Measurements from ENCODE around the gene UBE2E2.

Gene UBE2E2

DNA sequence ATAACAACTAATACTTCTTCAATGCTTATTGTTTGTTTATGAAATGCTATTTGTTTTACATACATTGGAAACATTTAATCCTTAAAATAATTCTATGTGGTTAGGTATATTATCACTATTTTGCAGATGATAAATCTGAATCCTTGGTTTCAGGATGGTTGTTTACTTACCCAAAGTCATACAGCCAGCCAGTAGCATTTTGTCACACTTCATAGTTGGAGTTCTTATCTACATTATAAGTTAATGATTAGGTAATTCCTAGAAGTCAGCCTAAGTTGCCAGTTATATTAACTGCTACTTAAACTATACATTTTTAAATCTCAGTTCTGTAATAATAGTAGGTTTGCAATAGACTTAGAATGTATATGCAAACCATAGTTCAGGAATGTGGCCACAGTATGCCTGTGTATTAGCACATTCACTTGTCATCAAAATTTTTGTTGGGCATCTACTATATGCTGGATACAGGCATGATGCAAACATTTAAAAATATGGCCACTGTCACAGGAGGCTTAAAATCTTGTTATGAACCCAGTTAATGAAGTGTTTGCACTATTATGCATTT lies 187.9 kb downstream of the UBE2E2 start:
- Histone ChIP-seq H3K27me3 (replicated peaks; ENCODE audit: control insufficient read depth, insufficient read depth, low read length) (no peaks in the 10 kb centered on the region), H3K36me3 (ENCODE audit: control insufficient read depth, insufficient read depth, low read length, severe bottlenecking) (no peaks in the 10 kb centered on the region), H3K9me3 (ENCODE audit: control insufficient read depth, low read length) (no peaks in the 10 kb centered on the region), H3K4me1 (ENCODE audit: control insufficient read depth, insufficient read depth, low read length) (no peaks in the 10 kb centered on the region), H3K4me3 (ENCODE audit: low read length) (no peak overlapping the region), H3K9ac (ENCODE audit: low read length) (no peak overlapping the region)
- DNase-seq (ENCODE audit: low read depth) = no peak

DNA sequence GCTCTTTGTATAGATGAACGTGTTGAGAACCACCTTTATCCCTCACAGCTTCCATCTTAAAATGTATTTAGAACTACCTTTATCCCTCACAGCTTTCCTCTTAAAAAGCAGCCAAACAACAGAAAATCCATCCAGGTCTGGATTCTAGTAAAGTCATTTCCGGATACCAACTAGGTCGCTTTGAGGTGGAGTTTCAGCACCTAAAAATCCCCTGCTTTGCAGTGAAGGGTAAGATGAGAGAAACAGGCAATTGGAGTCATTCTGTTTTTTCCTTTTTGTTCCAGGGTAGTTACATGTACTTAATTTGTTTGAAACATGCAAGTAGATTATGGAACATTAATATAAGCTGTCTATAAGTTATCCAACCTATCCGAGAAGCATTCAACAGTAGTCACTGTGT lies 192.0 kb downstream of the UBE2E2 start:
- no peaks in the 10 kb centered on the region for H3K9me3 ChIP-seq (ENCODE audit: control insufficient read depth, low read length)
- no peak overlapping the region for H3K4me3 ChIP-seq (ENCODE audit: low read length)
- no peak overlapping the region for H3K9ac ChIP-seq (ENCODE audit: low read length)

DNA sequence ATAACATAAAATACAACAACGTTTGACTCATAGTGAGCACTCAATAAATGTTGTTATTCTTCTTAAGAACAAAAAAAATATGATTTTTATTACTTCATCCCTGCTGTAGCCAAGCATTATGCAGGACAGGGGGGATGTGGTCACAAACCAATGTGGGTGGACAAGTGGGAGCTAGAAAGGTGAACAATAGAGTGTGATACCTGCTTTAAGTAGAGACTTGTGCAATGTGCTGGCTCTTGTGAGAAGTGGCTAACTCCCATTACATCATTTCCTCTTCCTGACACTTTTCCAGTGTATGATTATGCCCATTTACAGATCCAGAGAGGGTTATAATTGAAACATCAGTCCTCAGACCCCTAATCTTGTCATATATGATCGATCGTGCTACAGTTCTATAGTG lies 193.6 kb downstream of the UBE2E2 start:
- no peak overlapping the region for H3K4me3 ChIP-seq (ENCODE audit: low read length)
- no peaks in the 10 kb centered on the region for H3K4me1 ChIP-seq (ENCODE audit: control insufficient read depth, insufficient read depth, low read length)
- H3K9ac ChIP-seq (ENCODE audit: low read length) = no peak overlapping the region
- DNase-seq (ENCODE audit: low read depth) = no peak
- H3K36me3 ChIP-seq (ENCODE audit: control insufficient read depth, insufficient read depth, low read length, severe bottlenecking) = no peaks in the 10 kb centered on the region
- H3K27me3 ChIP-seq (replicated peaks; ENCODE audit: control insufficient read depth, insufficient read depth, low read length) = no peaks in the 10 kb centered on the region
- H3K9me3 ChIP-seq (ENCODE audit: control insufficient read depth, low read length) = no peaks in the 10 kb centered on the region

More for the DNA sequence above, 192.0 kb downstream of the UBE2E2 start:
- H3K27me3 ChIP-seq (replicated peaks; ENCODE audit: control insufficient read depth, insufficient read depth, low read length) = no peaks in the 10 kb centered on the region
- H3K36me3 ChIP-seq (ENCODE audit: control insufficient read depth, insufficient read depth, low read length, severe bottlenecking) = no peaks in the 10 kb centered on the region
- DNase-seq (ENCODE audit: low read depth) = no peak
- no peaks in the 10 kb centered on the region for H3K4me1 ChIP-seq (ENCODE audit: control insufficient read depth, insufficient read depth, low read length)

DNA sequence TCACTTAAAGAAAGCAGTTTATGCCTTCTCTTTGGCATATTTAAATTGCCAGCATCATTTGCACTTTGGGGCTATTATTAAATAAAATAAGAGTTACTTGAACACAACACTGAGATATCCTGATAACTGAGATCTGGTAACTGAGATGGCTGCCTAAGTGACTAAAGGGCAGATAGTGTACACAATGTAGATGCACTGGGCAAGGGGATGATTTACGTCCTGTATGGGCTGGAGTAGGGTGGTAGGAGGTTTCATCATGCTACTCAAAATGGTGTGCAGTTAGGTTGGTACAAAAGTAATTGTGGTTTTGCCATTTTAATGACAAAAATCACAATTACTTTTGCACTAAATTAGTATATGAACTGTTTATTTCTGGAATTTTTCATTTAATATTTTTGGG lies 196.1 kb downstream of the UBE2E2 start:
- Histone ChIP-seq H3K4me1 (ENCODE audit: control insufficient read depth, insufficient read depth, low read length) (no peaks in the 10 kb centered on the region), H3K9me3 (ENCODE audit: control insufficient read depth, low read length) (no peaks in the 10 kb centered on the region), H3K36me3 (ENCODE audit: control insufficient read depth, insufficient read depth, low read length, severe bottlenecking) (no peaks in the 10 kb centered on the region), H3K27me3 (replicated peaks; ENCODE audit: control insufficient read depth, insufficient read depth, low read length) (no peaks in the 10 kb centered on the region), H3K4me3 (ENCODE audit: low read length) (no peak overlapping the region), H3K9ac (ENCODE audit: low read length) (no peak overlapping the region)
- no peak for DNase-seq (ENCODE audit: low read depth)

DNA sequence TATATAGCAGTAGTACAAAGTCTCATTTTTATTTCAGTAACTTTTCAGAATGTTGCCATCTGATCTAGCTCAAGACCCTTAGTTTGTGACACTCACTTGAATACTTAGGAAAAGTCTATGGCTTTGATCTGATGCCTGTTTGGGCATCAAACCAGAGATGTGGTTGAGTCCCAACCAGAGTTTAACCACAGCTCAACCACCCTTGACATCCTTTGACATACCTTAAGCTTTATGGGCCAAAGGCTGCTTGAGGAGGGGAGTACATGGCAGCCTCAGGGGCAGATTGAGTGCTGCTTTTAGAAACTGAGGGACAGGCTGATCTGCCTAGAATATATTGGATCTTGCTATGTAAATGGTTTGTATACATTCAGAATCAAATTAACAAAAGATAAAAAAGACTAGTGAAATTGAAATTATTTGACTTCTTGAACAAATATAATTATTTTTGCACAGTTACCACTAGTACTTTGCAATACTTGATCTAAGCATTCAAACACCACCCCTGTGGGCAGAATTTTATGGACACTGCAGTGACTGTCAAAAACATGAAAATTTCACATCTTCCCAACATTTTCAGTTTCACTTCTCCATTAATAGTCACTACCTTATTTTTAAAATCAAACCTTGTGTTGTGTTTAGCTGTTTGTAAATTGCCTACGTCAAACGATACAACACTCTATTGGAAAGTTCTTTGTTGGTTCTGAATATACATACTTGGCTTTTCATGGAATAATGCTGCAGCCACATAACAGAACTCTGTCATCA lies 199.8 kb downstream of the UBE2E2 start:
- Histone ChIP-seq H3K9me3 (ENCODE audit: control insufficient read depth, low read length) (no peaks in the 10 kb centered on the region), H3K4me1 (ENCODE audit: control insufficient read depth, insufficient read depth, low read length) (peaks cover 7% of the 10 kb centered on the region), H3K36me3 (ENCODE audit: control insufficient read depth, insufficient read depth, low read length, severe bottlenecking) (no peaks in the 10 kb centered on the region), H3K4me3 (ENCODE audit: low read length) (no peak overlapping the region), H3K27me3 (replicated peaks; ENCODE audit: control insufficient read depth, insufficient read depth, low read length) (no peaks in the 10 kb centered on the region), H3K9ac (ENCODE audit: low read length) (no peak overlapping the region)
- no peak for DNase-seq (ENCODE audit: low read depth)

DNA sequence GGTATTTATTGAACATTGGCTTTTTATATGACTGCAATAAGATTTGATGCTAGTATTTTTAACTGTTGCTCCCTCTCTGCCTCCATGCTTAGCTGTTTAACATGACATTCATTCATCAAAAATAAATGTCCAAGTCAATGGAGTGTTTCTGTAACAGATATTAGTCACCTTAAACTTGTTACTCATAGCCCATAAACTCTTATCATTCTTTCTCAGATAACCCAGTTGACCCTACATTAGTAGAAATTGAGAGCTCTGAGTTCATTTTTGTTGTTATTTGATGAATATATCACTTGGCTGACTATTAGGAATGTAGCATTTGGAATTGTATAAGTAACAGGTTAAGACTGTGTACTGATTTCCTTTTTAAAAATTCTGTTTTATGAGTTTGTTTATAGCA lies 201.1 kb downstream of the UBE2E2 start:
- Histone ChIP-seq H3K4me1 (ENCODE audit: control insufficient read depth, insufficient read depth, low read length) (peaks cover 7% of the 10 kb centered on the region), H3K9ac (ENCODE audit: low read length) (no peak overlapping the region), H3K36me3 (ENCODE audit: control insufficient read depth, insufficient read depth, low read length, severe bottlenecking) (no peaks in the 10 kb centered on the region), H3K27me3 (replicated peaks; ENCODE audit: control insufficient read depth, insufficient read depth, low read length) (no peaks in the 10 kb centered on the region), H3K4me3 (ENCODE audit: low read length) (no peak overlapping the region), H3K9me3 (ENCODE audit: control insufficient read depth, low read length) (no peaks in the 10 kb centered on the region)
- DNase-seq (ENCODE audit: low read depth) = no peak

DNA sequence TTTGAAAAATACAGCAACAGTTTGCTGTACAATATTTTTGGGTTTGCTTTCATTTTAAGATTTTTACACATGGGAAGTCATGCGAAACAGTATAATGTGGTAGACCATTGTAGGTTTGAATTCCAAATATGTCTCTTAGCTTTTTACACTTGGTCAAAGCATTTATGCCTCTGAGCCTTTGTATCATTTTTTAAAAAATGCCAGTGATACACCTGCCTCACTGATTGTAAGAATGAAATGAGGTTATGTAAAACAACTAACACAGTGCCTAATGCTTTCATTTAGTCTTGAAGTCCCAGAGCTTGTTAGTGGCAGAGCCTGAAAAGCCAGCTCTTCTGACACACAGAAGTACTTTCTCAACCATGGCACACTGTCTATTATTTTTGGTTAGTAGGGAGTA lies 202.0 kb downstream of the UBE2E2 start:
- H3K4me3 ChIP-seq (ENCODE audit: low read length) = no peak overlapping the region
- peaks cover 7% of the 10 kb centered on the region for H3K4me1 ChIP-seq (ENCODE audit: control insufficient read depth, insufficient read depth, low read length)
- no peaks in the 10 kb centered on the region for H3K9me3 ChIP-seq (ENCODE audit: control insufficient read depth, low read length)
- H3K36me3 ChIP-seq (ENCODE audit: control insufficient read depth, insufficient read depth, low read length, severe bottlenecking) = no peaks in the 10 kb centered on the region
- DNase-seq (ENCODE audit: low read depth) = no peak
- no peak overlapping the region for H3K9ac ChIP-seq (ENCODE audit: low read length)
- no peaks in the 10 kb centered on the region for H3K27me3 ChIP-seq (replicated peaks; ENCODE audit: control insufficient read depth, insufficient read depth, low read length)

DNA sequence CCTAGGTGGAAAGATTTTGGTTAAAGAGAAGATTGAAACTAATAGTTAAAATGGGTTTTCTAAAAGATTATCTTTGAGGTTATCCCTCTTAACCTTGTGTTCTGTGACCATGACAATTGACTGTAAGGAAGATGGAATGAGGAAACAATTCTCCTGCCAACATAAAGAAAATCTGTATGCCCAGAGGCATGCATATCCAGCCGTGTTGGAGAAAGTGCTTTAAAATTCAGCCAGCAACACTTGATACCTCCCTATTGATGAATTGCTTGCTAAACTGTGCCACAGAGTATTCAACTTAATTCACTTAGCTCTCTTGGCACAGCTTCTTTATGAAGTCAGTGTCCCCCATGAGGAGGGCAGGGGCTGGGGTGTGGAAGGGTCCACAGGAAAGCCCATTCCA lies 203.5 kb downstream of the UBE2E2 start:
- Histone ChIP-seq H3K36me3 (ENCODE audit: control insufficient read depth, insufficient read depth, low read length, severe bottlenecking) (no peaks in the 10 kb centered on the region), H3K9ac (ENCODE audit: low read length) (no peak overlapping the region), H3K27me3 (replicated peaks; ENCODE audit: control insufficient read depth, insufficient read depth, low read length) (no peaks in the 10 kb centered on the region), H3K4me1 (ENCODE audit: control insufficient read depth, insufficient read depth, low read length) (peaks cover 7% of the 10 kb centered on the region), H3K9me3 (ENCODE audit: control insufficient read depth, low read length) (no peaks in the 10 kb centered on the region), H3K4me3 (ENCODE audit: low read length) (no peak overlapping the region)
- peak; percentile 55 for DNase-seq (ENCODE audit: low read depth)

DNA sequence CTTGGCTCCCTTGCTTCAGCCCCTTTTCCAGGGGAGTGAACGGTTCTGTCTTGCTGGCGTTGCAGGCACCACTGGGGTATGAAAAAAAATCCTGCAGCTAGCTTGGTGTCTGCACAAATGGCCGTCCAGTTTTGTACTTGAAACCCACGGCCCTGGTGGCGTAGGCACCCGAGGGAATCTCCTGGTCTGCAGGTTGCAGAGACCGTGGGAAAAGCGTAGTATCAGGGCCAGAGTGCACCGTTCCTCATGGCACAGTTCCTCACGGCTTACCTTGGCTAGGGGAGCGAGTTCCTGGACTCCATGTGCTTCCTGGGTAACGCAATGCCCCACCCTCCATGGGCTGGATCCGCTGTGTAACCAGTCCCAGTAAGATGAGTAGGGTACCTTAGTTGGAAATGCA lies 214.9 kb downstream of the UBE2E2 start:
- Histone ChIP-seq H3K4me3 (ENCODE audit: low read length) (no peak overlapping the region), H3K4me1 (ENCODE audit: control insufficient read depth, insufficient read depth, low read length) (no peaks in the 10 kb centered on the region), H3K27me3 (replicated peaks; ENCODE audit: control insufficient read depth, insufficient read depth, low read length) (no peaks in the 10 kb centered on the region), H3K9me3 (ENCODE audit: control insufficient read depth, low read length) (no peaks in the 10 kb centered on the region), H3K9ac (ENCODE audit: low read length) (no peak overlapping the region), H3K36me3 (ENCODE audit: control insufficient read depth, insufficient read depth, low read length, severe bottlenecking) (no peaks in the 10 kb centered on the region)
- DNase-seq (ENCODE audit: low read depth) = no peak

DNA sequence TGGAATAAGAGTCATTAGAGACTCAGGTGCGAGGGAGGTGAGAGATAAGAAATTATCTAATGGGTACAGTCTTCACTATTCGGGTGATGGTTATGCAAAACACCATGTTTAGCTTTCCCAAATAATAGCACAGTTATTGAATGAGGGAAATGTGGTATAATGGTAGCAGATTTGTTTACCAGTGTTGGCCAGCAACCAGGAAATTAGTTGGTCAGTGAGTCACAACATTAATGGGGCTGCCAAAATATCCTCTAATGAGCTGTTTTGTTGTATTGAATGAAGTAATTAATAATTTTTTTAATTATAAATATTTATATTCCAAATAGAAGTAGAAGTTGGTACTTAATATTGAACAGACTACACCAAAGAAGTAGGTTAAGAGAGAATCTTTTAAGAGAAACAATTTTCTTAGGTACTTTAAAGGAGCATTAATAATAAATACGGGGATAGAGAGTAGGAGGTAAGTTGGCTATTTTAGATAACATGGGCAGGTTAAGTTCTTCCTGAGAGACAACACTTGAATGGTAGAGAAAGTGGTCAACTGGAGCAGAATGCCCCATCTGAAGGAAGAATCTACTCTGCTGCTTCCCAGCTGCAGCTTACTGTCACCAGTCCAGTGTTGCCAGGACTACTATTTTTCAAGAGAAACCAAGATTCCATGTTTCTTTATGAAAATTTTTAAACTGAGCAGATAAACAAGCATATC lies 218.8 kb downstream of the UBE2E2 start:
- H3K36me3 ChIP-seq (ENCODE audit: control insufficient read depth, insufficient read depth, low read length, severe bottlenecking) = no peaks in the 10 kb centered on the region
- H3K9me3 ChIP-seq (ENCODE audit: control insufficient read depth, low read length) = no peaks in the 10 kb centered on the region
- no peaks in the 10 kb centered on the region for H3K27me3 ChIP-seq (replicated peaks; ENCODE audit: control insufficient read depth, insufficient read depth, low read length)
- H3K4me1 ChIP-seq (ENCODE audit: control insufficient read depth, insufficient read depth, low read length) = peaks cover 9% of the 10 kb centered on the region
- no peak for DNase-seq (ENCODE audit: low read depth)
- no peak overlapping the region for H3K4me3 ChIP-seq (ENCODE audit: low read length)
- H3K9ac ChIP-seq (ENCODE audit: low read length) = no peak overlapping the region

DNA sequence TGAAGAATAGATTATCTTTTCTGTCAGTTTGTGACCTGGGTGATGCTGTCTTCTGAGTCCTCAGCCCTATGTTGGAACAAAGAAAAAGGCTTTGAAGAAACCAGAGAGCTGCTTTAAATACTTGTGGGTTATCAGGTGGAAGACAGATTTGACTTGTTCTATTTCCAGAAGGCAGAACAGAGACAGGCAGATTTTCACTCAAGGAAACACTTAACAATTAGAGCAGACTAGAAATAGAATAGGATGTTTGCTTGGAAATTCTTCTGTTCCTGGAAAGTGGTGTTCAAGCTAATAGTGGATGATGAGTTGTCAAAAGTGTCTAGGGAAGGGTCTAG lies 219.4 kb downstream of the UBE2E2 start:
- Histone ChIP-seq H3K36me3 (ENCODE audit: control insufficient read depth, insufficient read depth, low read length, severe bottlenecking) (no peaks in the 10 kb centered on the region), H3K27me3 (replicated peaks; ENCODE audit: control insufficient read depth, insufficient read depth, low read length) (no peaks in the 10 kb centered on the region), H3K4me3 (ENCODE audit: low read length) (no peak overlapping the region), H3K4me1 (ENCODE audit: control insufficient read depth, insufficient read depth, low read length) (peaks cover 9% of the 10 kb centered on the region), H3K9ac (ENCODE audit: low read length) (no peak overlapping the region), H3K9me3 (ENCODE audit: control insufficient read depth, low read length) (no peaks in the 10 kb centered on the region)
- no peak for DNase-seq (ENCODE audit: low read depth)

All from adipocyte (in vitro differentiated cells).